Thyroid gland (tissue), 4 donors: ENCODE data around the gene AICDA. TPM values are rescaled to one million over a fixed set of nuclear protein-coding genes. Genes with fewer than 3 reads are reported as not detected.
"Not testable (repeated sequence)": the region's sequence is repeated elsewhere in the genome, so short reads cannot be mapped to it uniquely, and the experiment has no call there.

Experiments
- DNase-seq, 2 donors: peaks; one replicate each; pipeline ENCODE4 v3.0.0-alpha.2; 2019
- H3K27ac ChIP-seq, 3 donors: fragments of 200-600 bp; sonication (generic); 1 replicate in 2 of 3; 2 replicates in 1 of 3; pipeline ENCODE4 v1.5.1; 2016 to 2019; ENCODE audit warnings: mild to moderate bottlenecking in 1 of 3, moderate library complexity in 1 of 3
- H3K27me3 ChIP-seq: fragments of 200-600 bp; sonication (generic); one replicate; pipeline ENCODE4 v1.5.1; 2019
- H3K36me3 ChIP-seq, 2 donors: fragments of 200-600 bp; sonication (generic); one replicate each; pipeline ENCODE4 v1.5.1; 2016 to 2019
- H3K4me1 ChIP-seq, 2 donors: fragments of 200-600 bp; sonication (generic); one replicate each; pipeline ENCODE4 v1.5.1; 2017 to 2019
- H3K4me3 ChIP-seq, 3 donors: fragments of 200-600 bp; sonication (generic); replicated peaks in 1 of 3; 1 replicate in 2 of 3; 2 replicates in 1 of 3; pipeline ENCODE4 v1.5.1; 2016; ENCODE audit warnings: mild to moderate bottlenecking in 1 of 3
- H3K9me3 ChIP-seq: fragments of 200-600 bp; sonication (generic); one replicate; pipeline ENCODE4 v1.5.1; 2017
- POLR2A ChIP-seq, 2 donors: fragments of 450-650 bp; IDR thresholded peaks; one replicate each; pipeline ENCODE4 v1.6.1; 2017; ENCODE audit warnings: antibody characterized with exemption in 2 of 2, mild to moderate bottlenecking in 2 of 2, moderate library complexity in 1 of 2
- WGBS, 2 donors: methylation state at CpG; one replicate each; pipeline ENCODE4 v1.1.5; 2017; 5-methylcytosine and 5-hydroxymethylcytosine counted together
- intact Hi-C: fragments of 100-400 bp; cut with DNase I; formaldehyde crosslinking; loops from one replicate; pipeline ENCODE4 v1.15.1; 2023
- total RNA-seq, 4 donors: library from RNA; depleted of rRNA; stranded (reverse); fragments of >200 nt; gene quantifications; one replicate each; pipeline ENCODE4 v1.2.3, GENCODE V29; 2016
- TF ChIP-seq, protein P1 (sequence below), 6 experiments: fragments of 200-600 bp in 3 of 6; fragments of 450-650 bp in 3 of 6; sonication (generic) in 3 of 6; IDR thresholded peaks; one replicate each; pipeline ENCODE4 v1.5.1; 2016 to 2019; ENCODE audit warnings: antibody characterized with exemption in 6 of 6, mild to moderate bottlenecking in 2 of 6, inconsistent platforms in 1 of 6, moderate library complexity in 1 of 6

The AICDA gene
- total RNA-seq, 4 donors from 2014 or later: not detected

DNA sequence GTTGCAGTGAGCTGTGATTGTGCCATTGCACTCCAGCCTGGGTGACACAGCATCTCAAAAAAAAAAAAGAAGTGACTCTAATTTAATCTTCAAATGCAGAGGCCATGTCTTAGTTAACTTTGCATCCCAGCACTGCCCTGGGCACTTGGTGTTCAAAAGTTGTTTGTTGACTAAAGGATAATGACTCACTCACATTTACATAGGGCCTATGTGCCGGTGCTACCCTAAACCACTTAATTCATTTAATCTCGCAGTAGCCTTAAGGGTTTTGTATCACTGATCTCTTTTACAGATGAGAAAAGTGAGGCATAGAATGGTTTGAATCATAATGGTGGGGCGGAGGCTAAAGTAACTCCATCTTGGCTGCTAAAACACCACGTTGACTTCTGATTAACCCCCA lies 26.3 kb upstream of the AICDA start:
- H3K27ac ChIP-seq: no peak overlapping the region
- H3K27me3 ChIP-seq: no peaks in the 10 kb centered on the region
- intact Hi-C loops: no loop called here
- no peak overlapping the region for H3K4me3 ChIP-seq
- no peak for TF ChIP-seq POLR2A (IDR thresholded peaks at IDR 0.05)
- TF ChIP-seq, protein P1, sequence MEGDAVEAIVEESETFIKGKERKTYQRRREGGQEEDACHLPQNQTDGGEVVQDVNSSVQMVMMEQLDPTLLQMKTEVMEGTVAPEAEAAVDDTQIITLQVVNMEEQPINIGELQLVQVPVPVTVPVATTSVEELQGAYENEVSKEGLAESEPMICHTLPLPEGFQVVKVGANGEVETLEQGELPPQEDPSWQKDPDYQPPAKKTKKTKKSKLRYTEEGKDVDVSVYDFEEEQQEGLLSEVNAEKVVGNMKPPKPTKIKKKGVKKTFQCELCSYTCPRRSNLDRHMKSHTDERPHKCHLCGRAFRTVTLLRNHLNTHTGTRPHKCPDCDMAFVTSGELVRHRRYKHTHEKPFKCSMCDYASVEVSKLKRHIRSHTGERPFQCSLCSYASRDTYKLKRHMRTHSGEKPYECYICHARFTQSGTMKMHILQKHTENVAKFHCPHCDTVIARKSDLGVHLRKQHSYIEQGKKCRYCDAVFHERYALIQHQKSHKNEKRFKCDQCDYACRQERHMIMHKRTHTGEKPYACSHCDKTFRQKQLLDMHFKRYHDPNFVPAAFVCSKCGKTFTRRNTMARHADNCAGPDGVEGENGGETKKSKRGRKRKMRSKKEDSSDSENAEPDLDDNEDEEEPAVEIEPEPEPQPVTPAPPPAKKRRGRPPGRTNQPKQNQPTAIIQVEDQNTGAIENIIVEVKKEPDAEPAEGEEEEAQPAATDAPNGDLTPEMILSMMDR (IDR thresholded peaks at IDR 0.05): no peak
- no peaks in the 10 kb centered on the region for H3K4me1 ChIP-seq
- no peaks in the 10 kb centered on the region for H3K9me3 ChIP-seq
- 72 to 75% methylated on average over 4 of the region's 4 CpGs for WGBS, 2 donors
- no peak for DNase-seq
- H3K36me3 ChIP-seq: no peaks in the 10 kb centered on the region

DNA sequence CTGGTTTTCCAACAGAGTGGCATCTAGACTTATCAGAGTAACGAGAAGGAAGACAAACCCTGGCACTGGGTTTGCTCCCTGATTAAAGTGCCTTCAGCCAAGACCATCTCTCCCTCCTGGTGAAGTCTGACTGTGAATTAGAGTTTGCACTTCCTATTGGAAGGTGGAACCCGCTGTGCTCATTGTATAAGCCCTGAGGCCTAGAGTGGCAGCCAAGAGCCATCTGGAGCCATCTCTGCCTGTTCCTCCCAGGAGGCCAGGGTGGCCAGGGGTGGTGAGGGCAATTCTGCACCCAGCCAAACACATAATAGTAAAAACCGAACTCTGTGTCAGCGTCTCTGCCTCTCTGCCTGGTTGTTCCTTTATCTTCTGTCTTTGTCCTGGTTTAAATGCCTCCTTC lies 25.0 kb upstream of the AICDA start:
- H3K9me3 ChIP-seq: no peaks in the 10 kb centered on the region
- no peaks in the 10 kb centered on the region for H3K27me3 ChIP-seq
- TF ChIP-seq POLR2A (IDR thresholded peaks at IDR 0.05): no peak
- TF ChIP-seq, protein P1 (IDR thresholded peaks at IDR 0.05): no peak
- no peak for DNase-seq
- intact Hi-C loops: no loop called here
- no peaks in the 10 kb centered on the region for H3K36me3 ChIP-seq
- no peak overlapping the region for H3K27ac ChIP-seq
- no peak overlapping the region for H3K4me3 ChIP-seq
- no peaks in the 10 kb centered on the region for H3K4me1 ChIP-seq
- WGBS, 2 donors: 81 to 89% methylated on average over 4 of the region's 4 CpGs

DNA sequence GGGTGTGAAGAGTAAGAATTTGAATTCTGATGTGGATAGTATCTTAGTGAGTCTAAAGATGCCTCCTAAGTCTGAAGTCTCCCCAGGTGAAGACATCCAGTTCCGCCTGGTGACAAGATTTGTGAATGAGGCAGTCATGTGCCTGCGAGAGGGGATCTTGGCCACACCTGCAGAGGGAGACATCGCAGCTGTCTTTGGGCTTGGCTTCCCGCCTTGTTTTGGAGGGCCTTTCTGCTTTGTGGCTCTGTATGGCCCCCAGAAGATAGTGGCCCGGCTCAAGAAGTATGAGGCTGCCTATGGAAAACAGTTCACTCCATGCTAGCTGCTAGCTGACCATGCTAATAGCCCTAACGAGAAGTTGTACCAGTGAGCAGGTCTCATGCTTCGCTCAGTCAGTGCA lies 24.6 kb upstream of the AICDA start:
- Histone ChIP-seq H3K9me3 (no peaks in the 10 kb centered on the region), H3K27me3 (no peaks in the 10 kb centered on the region), H3K4me3 (no peak overlapping the region), H3K27ac (no peak overlapping the region), H3K36me3 (no peaks in the 10 kb centered on the region), H3K4me1 (no peaks in the 10 kb centered on the region)
- DNase-seq: no peak
- intact Hi-C loops: no loop called here
- TF ChIP-seq POLR2A (IDR thresholded peaks at IDR 0.05): no peak
- TF ChIP-seq, protein P1 (IDR thresholded peaks at IDR 0.05): no peak
- WGBS, 2 donors: 91 to 93% methylated on average over 7 of the region's 7 CpGs

DNA sequence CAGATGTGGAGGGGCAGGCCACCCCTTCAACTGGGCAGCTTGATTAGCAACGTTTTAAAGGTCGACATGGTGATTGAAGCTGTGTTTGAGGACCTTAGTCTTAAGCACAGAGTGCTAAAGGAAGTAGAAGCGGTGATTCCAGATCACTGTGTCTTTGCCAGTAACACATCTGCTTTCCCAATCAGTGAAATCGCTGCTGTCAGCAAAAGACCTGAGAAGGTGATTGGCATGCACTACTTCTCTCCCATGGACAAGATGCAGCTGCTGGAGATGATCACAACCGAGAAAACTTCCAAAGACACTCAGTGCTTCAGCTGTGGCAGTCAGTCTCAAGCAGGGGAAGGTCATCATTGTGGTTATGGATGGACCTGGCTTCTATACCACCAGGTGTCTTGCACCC lies 23.9 kb upstream of the AICDA start:
- Histone ChIP-seq H3K27ac (no peak overlapping the region), H3K36me3 (no peaks in the 10 kb centered on the region), H3K4me1 (no peaks in the 10 kb centered on the region), H3K4me3 (no peak overlapping the region), H3K9me3 (no peaks in the 10 kb centered on the region), H3K27me3 (no peaks in the 10 kb centered on the region)
- DNase-seq: no peak
- intact Hi-C loops: no loop called here
- TF ChIP-seq, protein P1 (IDR thresholded peaks at IDR 0.05): no peak
- TF ChIP-seq POLR2A (IDR thresholded peaks at IDR 0.05): no peak
- 39 to 52% methylated on average over 5 of the region's 5 CpGs for WGBS, 2 donors

DNA sequence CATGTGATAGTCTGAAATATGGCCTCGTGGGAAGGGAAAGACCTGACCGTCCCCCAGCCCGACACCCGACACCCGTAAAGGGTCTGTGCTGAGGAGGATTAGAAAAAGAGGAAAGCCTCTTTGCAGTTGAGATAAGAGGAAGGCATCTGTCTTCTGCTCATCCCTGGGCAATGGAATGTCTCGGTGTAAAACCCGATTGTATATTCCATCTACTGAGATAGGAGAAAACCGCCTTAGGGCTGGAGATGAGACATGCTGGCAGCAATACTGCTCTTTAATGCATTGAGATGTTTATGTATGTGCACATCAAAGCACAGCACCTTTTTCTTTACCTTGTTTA lies 23.3 kb upstream of the AICDA start:
- H3K4me3 ChIP-seq, H3K9me3 ChIP-seq, intact Hi-C loops, H3K27me3 ChIP-seq, H3K27ac ChIP-seq, H3K4me1 ChIP-seq, DNase-seq, H3K36me3 ChIP-seq: not testable (repeated sequence)
- WGBS, 2 donors: 38 to 51% methylated on average over 8 of the region's 8 CpGs

DNA sequence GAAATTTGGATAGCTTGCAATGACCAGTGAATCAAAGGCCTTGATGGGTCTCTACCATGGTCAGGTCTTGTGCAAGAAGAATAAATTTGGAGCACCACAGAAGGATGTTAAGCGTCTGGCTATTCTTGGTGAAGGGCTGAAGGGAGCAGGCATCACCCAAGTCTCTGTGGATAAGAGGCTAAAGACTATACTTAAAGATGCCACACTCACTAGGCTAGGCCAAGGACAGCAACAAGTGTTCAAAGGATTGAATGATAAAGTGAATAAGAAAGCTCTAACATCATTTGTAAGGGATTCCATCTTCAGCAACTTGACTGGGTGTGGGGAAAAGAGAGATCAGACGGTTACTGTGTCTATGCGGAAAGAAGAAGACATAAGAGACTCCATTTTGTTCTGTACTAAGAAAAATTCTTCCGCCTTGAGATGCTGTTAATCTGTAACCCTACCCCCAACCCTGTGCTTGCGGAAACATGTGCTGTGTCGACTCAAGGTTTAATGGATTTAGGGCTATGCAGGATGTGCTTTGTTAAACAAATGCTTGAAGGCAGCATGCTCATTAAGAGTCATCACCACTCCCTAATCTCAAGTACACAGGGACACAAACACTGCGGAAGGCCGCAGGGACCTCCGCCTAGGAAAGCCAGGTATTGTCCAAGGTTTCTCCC lies 22.8 kb upstream of the AICDA start:
- intact Hi-C loops, H3K4me1 ChIP-seq, H3K27ac ChIP-seq, H3K27me3 ChIP-seq, H3K9me3 ChIP-seq, DNase-seq, H3K36me3 ChIP-seq, H3K4me3 ChIP-seq: not testable (repeated sequence)
- WGBS, 2 donors: 50 to 58% methylated on average over 8 to 9 of the region's 9 CpGs
